ENCODE data around the gene THEM5.

THEM5 gene

DNA sequence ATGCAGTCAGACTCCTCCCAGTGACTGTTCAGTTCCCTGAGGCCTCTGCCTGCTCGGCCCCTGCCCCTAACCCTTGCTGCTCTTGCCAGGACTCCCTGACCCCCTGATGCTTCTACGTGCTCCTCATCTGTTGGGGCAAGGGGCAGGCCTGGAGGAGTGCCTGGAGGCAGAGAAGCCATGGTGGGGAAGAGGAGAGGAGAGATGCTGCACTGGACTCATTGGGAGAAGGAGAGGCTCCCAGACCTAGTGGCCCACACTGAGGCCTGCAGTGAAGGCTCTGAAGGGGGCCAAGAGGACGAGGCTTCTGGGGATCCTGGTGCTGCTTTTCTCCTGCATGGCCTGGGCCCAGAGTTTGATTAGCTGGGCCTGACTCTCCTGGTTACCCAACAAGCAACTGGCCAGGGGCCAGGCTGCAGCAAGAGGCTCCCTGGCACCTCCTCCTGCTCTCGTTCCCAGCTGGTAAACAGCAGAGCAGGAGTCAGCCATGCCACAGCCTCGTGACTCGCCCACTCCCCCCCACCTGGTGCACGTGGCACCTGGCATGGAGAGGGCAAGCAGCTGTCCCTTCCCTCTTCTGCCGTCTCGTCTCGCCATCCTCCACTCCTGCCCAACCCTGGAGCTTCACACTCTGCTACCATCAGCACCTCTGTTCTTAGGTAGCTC is 21.1 kb downstream of the THEM5 start:
- no peaks in the 10 kb centered on the region for H3K36me3 ChIP-seq (ENCODE audit: control insufficient read depth, insufficient read depth, low read length)
- TF ChIP-seq, protein P1, sequence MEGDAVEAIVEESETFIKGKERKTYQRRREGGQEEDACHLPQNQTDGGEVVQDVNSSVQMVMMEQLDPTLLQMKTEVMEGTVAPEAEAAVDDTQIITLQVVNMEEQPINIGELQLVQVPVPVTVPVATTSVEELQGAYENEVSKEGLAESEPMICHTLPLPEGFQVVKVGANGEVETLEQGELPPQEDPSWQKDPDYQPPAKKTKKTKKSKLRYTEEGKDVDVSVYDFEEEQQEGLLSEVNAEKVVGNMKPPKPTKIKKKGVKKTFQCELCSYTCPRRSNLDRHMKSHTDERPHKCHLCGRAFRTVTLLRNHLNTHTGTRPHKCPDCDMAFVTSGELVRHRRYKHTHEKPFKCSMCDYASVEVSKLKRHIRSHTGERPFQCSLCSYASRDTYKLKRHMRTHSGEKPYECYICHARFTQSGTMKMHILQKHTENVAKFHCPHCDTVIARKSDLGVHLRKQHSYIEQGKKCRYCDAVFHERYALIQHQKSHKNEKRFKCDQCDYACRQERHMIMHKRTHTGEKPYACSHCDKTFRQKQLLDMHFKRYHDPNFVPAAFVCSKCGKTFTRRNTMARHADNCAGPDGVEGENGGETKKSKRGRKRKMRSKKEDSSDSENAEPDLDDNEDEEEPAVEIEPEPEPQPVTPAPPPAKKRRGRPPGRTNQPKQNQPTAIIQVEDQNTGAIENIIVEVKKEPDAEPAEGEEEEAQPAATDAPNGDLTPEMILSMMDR (IDR thresholded peaks at IDR 0.05) = no peak
- H2AFZ ChIP-seq = peak overlapping the region; percentile 48
- H3K4me3 ChIP-seq (ENCODE audit: low read depth, low read length) = peak overlapping the region; percentile 30
- peak overlapping the region; percentile 64 for H3K4me2 ChIP-seq (ENCODE audit: low read length)
- H3K79me2 ChIP-seq = no peaks in the 10 kb centered on the region
- H3K9ac ChIP-seq = no peak overlapping the region
- H3K9me3 ChIP-seq (ENCODE audit: control insufficient read depth, low read length) = no peaks in the 10 kb centered on the region
- H3K4me1 ChIP-seq = peaks cover 36% of the 10 kb centered on the region
- peak overlapping the region; percentile 92 for H3K27ac ChIP-seq
- no peaks in the 10 kb centered on the region for H3K27me3 ChIP-seq (ENCODE audit: control insufficient read depth, insufficient read depth, low read length)

DNA sequence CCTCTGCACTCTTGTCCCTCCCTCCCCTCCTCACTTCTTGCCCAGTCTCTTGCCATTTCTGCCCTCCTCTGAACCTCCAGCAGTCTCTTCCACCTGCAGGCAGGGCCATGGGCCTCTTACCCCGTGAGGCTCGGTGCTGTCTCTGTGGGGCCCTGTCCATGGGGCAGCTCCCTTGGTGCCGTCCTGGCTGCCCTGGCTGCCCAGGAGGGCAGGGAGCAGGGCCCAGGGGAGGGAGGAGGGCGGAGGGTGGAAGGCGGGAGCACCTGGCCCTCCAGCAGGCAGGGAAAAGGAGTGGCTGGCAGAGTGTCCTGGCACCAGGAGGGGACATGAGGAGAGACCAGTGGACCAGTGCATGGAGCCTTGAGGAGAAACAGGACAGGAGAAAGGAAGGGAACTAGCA is 21.9 kb downstream of the THEM5 start, which contains the start of gene RORC:
Gene RORC (minus strand): TSS at position 198 of the 400 bp plus-strand sequence. CDS start 38 bp downstream, at position 160.
- no peaks in the 10 kb centered on the region for H3K79me2 ChIP-seq
- H3K27me3 ChIP-seq (ENCODE audit: control insufficient read depth, insufficient read depth, low read length) = no peaks in the 10 kb centered on the region
- TF ChIP-seq, protein P1 (IDR thresholded peaks at IDR 0.05) = no peak
- no peak within 1 kb of the TSS for H3K9ac ChIP-seq
- H3K4me2 ChIP-seq (ENCODE audit: low read length) = peak within 1 kb of the TSS; percentile 64
- H3K9me3 ChIP-seq (ENCODE audit: control insufficient read depth, low read length) = no peaks in the 10 kb centered on the region
- H3K4me3 ChIP-seq (ENCODE audit: low read depth, low read length) = peak within 1 kb of the TSS; percentile 96
- peaks cover 36% of the 10 kb centered on the region for H3K4me1 ChIP-seq
- H2AFZ ChIP-seq = peak within 1 kb of the TSS; percentile 56
- peak within 1 kb of the TSS; percentile 92 for H3K27ac ChIP-seq
- no peaks in the 10 kb centered on the region for H3K36me3 ChIP-seq (ENCODE audit: control insufficient read depth, insufficient read depth, low read length)

DNA sequence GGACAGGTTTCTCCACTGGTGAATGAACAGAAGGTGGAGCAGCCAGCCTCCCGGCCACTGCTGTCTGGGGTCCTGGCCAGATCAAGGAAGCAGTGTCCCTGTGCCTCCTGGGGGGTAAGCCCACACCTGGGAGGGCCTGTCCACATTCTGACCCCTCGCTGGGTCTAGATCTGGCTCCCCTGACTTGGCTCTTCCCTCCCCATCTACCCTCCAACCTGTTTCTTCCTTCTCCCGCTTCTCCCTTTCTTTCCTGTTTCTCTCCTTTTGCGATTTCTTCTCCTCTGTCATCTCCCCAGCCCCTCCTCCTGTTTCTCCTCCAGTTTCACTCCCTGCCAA is 22.3 kb downstream of the THEM5 start:
- H2AFZ ChIP-seq = no peak overlapping the region
- TF ChIP-seq, protein P1 (IDR thresholded peaks at IDR 0.05) = no peak
- H3K27me3 ChIP-seq (ENCODE audit: control insufficient read depth, insufficient read depth, low read length) = no peaks in the 10 kb centered on the region
- no peaks in the 10 kb centered on the region for H3K79me2 ChIP-seq
- peak overlapping the region; percentile 92 for H3K27ac ChIP-seq
- no peaks in the 10 kb centered on the region for H3K36me3 ChIP-seq (ENCODE audit: control insufficient read depth, insufficient read depth, low read length)
- no peaks in the 10 kb centered on the region for H3K9me3 ChIP-seq (ENCODE audit: control insufficient read depth, low read length)
- no peak overlapping the region for H3K9ac ChIP-seq
- H3K4me3 ChIP-seq (ENCODE audit: low read depth, low read length) = peak overlapping the region; percentile 96
- H3K4me1 ChIP-seq = peaks cover 34% of the 10 kb centered on the region
- peak overlapping the region; percentile 64 for H3K4me2 ChIP-seq (ENCODE audit: low read length)

DNA sequence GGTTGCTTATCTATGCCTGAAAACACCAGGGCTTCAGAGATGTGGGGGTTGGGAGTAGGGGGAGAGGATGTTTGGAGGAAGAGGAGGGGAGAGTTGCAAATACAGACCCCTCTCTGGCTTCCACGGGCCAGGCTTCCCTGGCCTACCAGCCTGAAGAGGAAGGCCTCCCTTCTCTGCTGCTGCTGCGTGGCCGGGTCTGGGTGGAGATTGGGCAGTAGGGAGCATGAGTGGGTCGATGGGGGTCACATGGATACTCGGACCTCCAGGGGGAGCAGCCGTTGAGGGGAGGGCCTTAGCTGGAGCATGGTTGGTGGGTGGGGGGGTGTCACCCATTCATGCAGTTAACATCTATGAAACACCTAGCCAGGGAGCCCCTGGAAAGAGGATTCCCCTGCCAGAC is 23.5 kb downstream of the THEM5 start:
- peaks cover 32% of the 10 kb centered on the region for H3K4me1 ChIP-seq
- peak overlapping the region; percentile 70 for H3K27ac ChIP-seq

More for the DNA sequence above, 23.5 kb downstream of the THEM5 start:
- Histone ChIP-seq H2AFZ (no peak overlapping the region), H3K79me2 (no peaks in the 10 kb centered on the region), H3K9ac (no peak overlapping the region), H3K36me3 (ENCODE audit: control insufficient read depth, insufficient read depth, low read length) (no peaks in the 10 kb centered on the region), H3K4me2 (ENCODE audit: low read length) (peak overlapping the region; percentile 62), H3K27me3 (ENCODE audit: control insufficient read depth, insufficient read depth, low read length) (no peaks in the 10 kb centered on the region), H3K4me3 (ENCODE audit: low read depth, low read length) (no peak overlapping the region), H3K9me3 (ENCODE audit: control insufficient read depth, low read length) (no peaks in the 10 kb centered on the region)
- TF ChIP-seq, protein P1 (IDR thresholded peaks at IDR 0.05) = no peak
